ENCODE results near the gene TSNAXIP1. TPM values are rescaled to one million over a fixed set of nuclear protein-coding genes. Genes with fewer than 3 reads are reported as not detected.

The TSNAXIP1 gene
- total RNA-seq, 4 donors from 2014 or later: 0.35 to 7.4 (median 0.94) TPM; not detected in 1

- H3K27me3 ChIP-seq: no peaks in the 10 kb centered on the region
- H3K4me3 ChIP-seq: no peak overlapping the region
- no peak for DNase-seq
- H3K36me3 ChIP-seq: no peaks in the 10 kb centered on the region
- no peak overlapping the region for H3K27ac ChIP-seq
- H3K4me1 ChIP-seq: peaks cover 0 to 8% (median 5%) of the 10 kb centered on the region in 4 donors
- no peaks in the 10 kb centered on the region for H3K9me3 ChIP-seq
- TF ChIP-seq CTCF (IDR thresholded peaks at IDR 0.05) (no peak), POLR2A (IDR thresholded peaks at IDR 0.05) (no peak)
Observed at GRCh38 chr16:67837811-67838210, 31.1 kb downstream of the TSNAXIP1 start.

- Histone ChIP-seq H3K4me3 (peak overlapping the region; percentile 79 to 98 (median 83)), H3K4me1 (peaks cover 0 to 34% (median 27%) of the 10 kb centered on the region in 4 donors), H3K27me3 (no peaks in the 10 kb centered on the region), H3K36me3 (no peaks in the 10 kb centered on the region), H3K9me3 (no peaks in the 10 kb centered on the region), H3K27ac (peak overlapping the region; percentile 96 to 100 (median 99))
- DNase-seq: no peak
- TF ChIP-seq POLR2A (IDR thresholded peaks at IDR 0.05) (no peak), CTCF (IDR thresholded peaks at IDR 0.05) (no peak)
Observed at GRCh38 chr16:67841198-67841815, 34.6 kb downstream of the TSNAXIP1 start.

- H3K9me3 ChIP-seq: no peaks in the 10 kb centered on the region
- no peaks in the 10 kb centered on the region for H3K27me3 ChIP-seq
- peak; percentile 95 to 97 (median 96) for DNase-seq
- H3K36me3 ChIP-seq: no peaks in the 10 kb centered on the region
- H3K4me1 ChIP-seq: peaks cover 0 to 34% (median 27%) of the 10 kb centered on the region in 4 donors
- TF ChIP-seq CTCF (IDR thresholded peaks at IDR 0.05) (peak; percentile 84 to 94 (median 90)), POLR2A (IDR thresholded peaks at IDR 0.05) (peak in 1 of 2 donors; percentile 59)
- H3K27ac ChIP-seq: peak within 1 kb of the TSS; percentile 96 to 100 (median 99)
- peak within 1 kb of the TSS; percentile 79 to 98 (median 83) for H3K4me3 ChIP-seq
Observed at GRCh38 chr16:67841816-67842508, 35.3 kb downstream of the TSNAXIP1 start, which contains the start of gene THAP11. Gene THAP11, plus strand, starts transcription at chr16:67842320. Its CDS starts 235 bp downstream, at chr16:67842555.

DNA sequence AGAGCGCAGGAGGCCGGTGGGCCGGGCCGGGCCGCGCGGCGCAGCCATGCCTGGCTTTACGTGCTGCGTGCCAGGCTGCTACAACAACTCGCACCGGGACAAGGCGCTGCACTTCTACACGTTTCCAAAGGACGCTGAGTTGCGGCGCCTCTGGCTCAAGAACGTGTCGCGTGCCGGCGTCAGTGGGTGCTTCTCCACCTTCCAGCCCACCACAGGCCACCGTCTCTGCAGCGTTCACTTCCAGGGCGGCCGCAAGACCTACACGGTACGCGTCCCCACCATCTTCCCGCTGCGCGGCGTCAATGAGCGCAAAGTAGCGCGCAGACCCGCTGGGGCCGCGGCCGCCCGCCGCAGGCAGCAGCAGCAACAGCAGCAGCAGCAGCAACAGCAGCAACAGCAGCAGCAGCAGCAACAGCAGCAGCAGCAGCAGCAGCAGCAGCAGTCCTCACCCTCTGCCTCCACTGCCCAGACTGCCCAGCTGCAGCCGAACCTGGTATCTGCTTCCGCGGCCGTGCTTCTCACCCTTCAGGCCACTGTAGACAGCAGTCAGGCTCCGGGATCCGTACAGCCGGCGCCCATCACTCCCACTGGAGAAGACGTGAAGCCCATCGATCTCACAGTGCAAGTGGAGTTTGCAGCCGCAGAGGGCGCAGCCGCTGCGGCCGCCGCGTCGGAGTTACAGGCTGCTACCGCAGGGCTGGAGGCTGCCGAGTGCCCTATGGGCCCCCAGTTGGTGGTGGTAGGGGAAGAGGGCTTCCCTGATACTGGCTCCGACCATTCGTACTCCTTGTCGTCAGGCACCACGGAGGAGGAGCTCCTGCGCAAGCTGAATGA, 36.0 kb downstream of the TSNAXIP1 start:
- H3K4me1 ChIP-seq: peaks cover 0 to 36% (median 31%) of the 10 kb centered on the region in 4 donors
- peak overlapping the region; percentile 96 to 100 (median 99) for H3K27ac ChIP-seq
- DNase-seq: peak; percentile 49 to 77 (median 67)
- H3K4me3 ChIP-seq: peak overlapping the region; percentile 79 to 98 (median 83)
- H3K9me3 ChIP-seq: no peaks in the 10 kb centered on the region
- TF ChIP-seq POLR2A (IDR thresholded peaks at IDR 0.05) (no peak), CTCF (IDR thresholded peaks at IDR 0.05) (peak in 2 of 6 experiments; percentile 9 to 21)
- no peaks in the 10 kb centered on the region for H3K36me3 ChIP-seq
- H3K27me3 ChIP-seq: no peaks in the 10 kb centered on the region

- TF ChIP-seq CTCF (IDR thresholded peaks at IDR 0.05): no peak
- DNase-seq: peak in 2 of 3 donors; percentile 54 to 56
- H3K4me1 ChIP-seq: peaks cover 0 to 43% (median 37%) of the 10 kb centered on the region in 4 donors
- peak overlapping the region; percentile 79 to 98 (median 83) for H3K4me3 ChIP-seq
- no peaks in the 10 kb centered on the region for H3K36me3 ChIP-seq
- peak overlapping the region; percentile 96 to 100 (median 99) for H3K27ac ChIP-seq
- no peaks in the 10 kb centered on the region for H3K27me3 ChIP-seq
- H3K9me3 ChIP-seq: no peaks in the 10 kb centered on the region
Observed at GRCh38 chr16:67843343-67843765, 36.7 kb downstream of the TSNAXIP1 start.

Measured in Peyer's patch (tissue), 4 donors.